ENCODE results near the gene EMC1. TPM values are rescaled to one million over a fixed set of nuclear protein-coding genes. Genes with fewer than 3 reads are reported as not detected.
"Not testable (repeated sequence)": the region's sequence is repeated elsewhere in the genome, so short reads cannot be mapped to it uniquely, and the experiment has no call there.

The EMC1 gene
- 10 to 100 TPM; 22.3 to 42.3 (median 32.3) TPM for total RNA-seq

- Histone ChIP-seq H3K36me3 (no peaks in the 10 kb centered on the region), H3K4me3 (peak within 1 kb of the TSS; percentile 74 to 95 (median 93)), H3K27ac (peak within 1 kb of the TSS; percentile 92 to 99), H3K9me3 (no peaks in the 10 kb centered on the region), H3K4me1 (peaks cover 4 to 22% of the 10 kb centered on the region in 2 donors), H3K27me3 (no peaks in the 10 kb centered on the region)
- intact Hi-C loops (cut with DNase I; ENCODE audit: low total_unique reads) = no loop called here
- DNase-seq (ENCODE audit: low spot score in 2 of 2) = peak; percentile 66 to 80
- TF ChIP-seq POLR2AphosphoS5 (IDR thresholded peaks at IDR 0.05) (peak; percentile 80 to 83 (median 81)), POLR2A (IDR thresholded peaks at IDR 0.05) (no peak)
These were observed at the start of gene EMC1, which contains the start of gene MRTO4 for GRCh38 chr1:19251305-19252196. Gene EMC1, minus strand, starts transcription at chr1:19251524. Its CDS starts 15 bp downstream, at chr1:19251509. Gene MRTO4, plus strand, starts transcription at chr1:19251805. Its CDS starts 31 bp downstream, at chr1:19251836.

DNA sequence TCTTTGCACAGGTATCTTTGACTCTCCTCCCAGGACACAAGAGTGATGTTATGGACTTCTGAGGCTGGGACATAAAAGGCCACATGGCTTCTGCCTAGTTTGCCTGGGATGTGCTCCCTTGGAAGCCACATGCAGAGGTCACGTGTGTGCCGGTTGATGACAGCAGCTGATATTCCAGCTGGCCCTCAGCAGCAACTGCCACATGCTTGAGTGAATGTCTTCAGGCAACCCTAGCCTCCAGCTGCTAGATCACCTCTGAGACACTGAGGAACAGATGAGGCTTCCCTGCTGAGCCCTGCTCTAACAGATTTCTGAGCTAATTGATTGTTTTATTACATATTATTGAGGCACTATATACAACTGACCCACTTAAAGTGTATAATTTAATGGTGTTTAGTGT lies 48.9 kb upstream of the EMC1 start:
- H3K4me3 ChIP-seq = no peak overlapping the region
- no peaks in the 10 kb centered on the region for H3K27me3 ChIP-seq
- H3K36me3 ChIP-seq = peaks cover 8% of the 10 kb centered on the region

GRCh38 chr1:19294638-19295037 lies 43.3 kb upstream of the EMC1 start:
- intact Hi-C loops (cut with DNase I; ENCODE audit: low total_unique reads) = loop anchor here (5.0 kb wide), 1 partner anchor 908 kb away; no protein-coding TSS in a partner anchor
- H3K4me3 ChIP-seq = no peak overlapping the region
- TF ChIP-seq POLR2A (IDR thresholded peaks at IDR 0.05) (no peak), CTCF (IDR thresholded peaks at IDR 0.05) (no peak), POLR2AphosphoS5 (IDR thresholded peaks at IDR 0.05) (no peak)

More for the DNA sequence above, 48.9 kb upstream of the EMC1 start:
- Histone ChIP-seq H3K27ac (no peak overlapping the region), H3K9me3 (peaks cover 0 to 4% of the 10 kb centered on the region in 2 donors), H3K4me1 (no peaks in the 10 kb centered on the region)
- intact Hi-C loops (cut with DNase I; ENCODE audit: low total_unique reads) = no loop called here
- TF ChIP-seq POLR2AphosphoS5 (IDR thresholded peaks at IDR 0.05) (no peak), CTCF (IDR thresholded peaks at IDR 0.05) (no peak), POLR2A (IDR thresholded peaks at IDR 0.05) (no peak)
- DNase-seq (ENCODE audit: low spot score in 2 of 2) = no peak

GRCh38 chr1:19289244-19289643 lies 37.9 kb upstream of the EMC1 start:
- no peak for DNase-seq (ENCODE audit: low spot score in 2 of 2)
- Histone ChIP-seq H3K27me3 (no peaks in the 10 kb centered on the region), H3K36me3 (no peaks in the 10 kb centered on the region), H3K9me3 (peaks cover 5% of the 10 kb centered on the region in 2 donors), H3K27ac (no peak overlapping the region), H3K4me3 (peak overlapping the region; percentile 36 to 61 (median 54)), H3K4me1 (no peaks in the 10 kb centered on the region)
- no peak for TF ChIP-seq POLR2AphosphoS5 (IDR thresholded peaks at IDR 0.05)
- intact Hi-C loops (cut with DNase I; ENCODE audit: low total_unique reads) = loop anchor here (5.0 kb wide), 1 partner anchor 438 kb away; no protein-coding TSS in a partner anchor

More at GRCh38 chr1:19294638-19295037, 43.3 kb upstream of the EMC1 start:
- Histone ChIP-seq H3K9me3 (peaks cover 12 to 19% of the 10 kb centered on the region in 2 donors), H3K36me3 (no peaks in the 10 kb centered on the region), H3K27me3 (no peaks in the 10 kb centered on the region), H3K4me1 (no peaks in the 10 kb centered on the region), H3K27ac (no peak overlapping the region)
- no peak for DNase-seq (ENCODE audit: low spot score in 2 of 2)

- H3K9me3 ChIP-seq, H3K4me1 ChIP-seq, H3K36me3 ChIP-seq, H3K27me3 ChIP-seq: not testable (repeated sequence)
- Histone ChIP-seq H3K27ac (peak within 1 kb of the TSS in 1 of 2 donors; percentile 1), H3K4me3 (peak within 1 kb of the TSS; percentile 36 to 61 (median 54))
- intact Hi-C loops (cut with DNase I; ENCODE audit: low total_unique reads) = loop anchor here (5.0 kb wide), 1 partner anchor 439 kb away; no protein-coding TSS in a partner anchor
- peak; percentile 28 to 68 for DNase-seq (ENCODE audit: low spot score in 2 of 2)
These were observed 37.3 kb upstream of the EMC1 start, which contains the start of gene AKR7A3 for GRCh38 chr1:19288324-19289241. Gene AKR7A3, minus strand, starts transcription at chr1:19288770. Its CDS starts 61 bp downstream, at chr1:19288709.

All from breast epithelium (tissue), 4 donors.